Stimulated activated CD4-positive, alpha-beta T cell treated with anti-CD3 and anti-CD28 coated beads, Interleukin-2, amount 100 ng/mL, for 24 hours (primary cell): ENCODE data around the gene KHDRBS2.

Source experiments
- DNase-seq, 2 donors: peaks; one replicate each; pipeline ENCODE4 v3.0.0-alpha.2; 2020

The KHDRBS2 gene

GRCh38 chr6:62174548-62174947, 111.5 kb downstream of the KHDRBS2 start:
- no peak for DNase-seq

GRCh38 chr6:62167736-62168135, 118.3 kb downstream of the KHDRBS2 start:
- no peak for DNase-seq

GRCh38 chr6:62162858-62163257, 123.2 kb downstream of the KHDRBS2 start:
- no peak for DNase-seq

GRCh38 chr6:62152796-62153195, 133.2 kb downstream of the KHDRBS2 start:
- DNase-seq, result no peak

- no peak for DNase-seq
Measured at GRCh38 chr6:62150048-62150663, 135.9 kb downstream of the KHDRBS2 start.

GRCh38 chr6:62146954-62147853, 138.8 kb downstream of the KHDRBS2 start:
- DNase-seq, result no peak

- DNase-seq, result no peak
Measured at GRCh38 chr6:62129127-62129526, 156.9 kb downstream of the KHDRBS2 start.

GRCh38 chr6:62119401-62119800, 166.6 kb downstream of the KHDRBS2 start:
- DNase-seq, result no peak

GRCh38 chr6:62103186-62103859, 182.7 kb downstream of the KHDRBS2 start:
- no peak for DNase-seq

GRCh38 chr6:62102387-62102786, 183.6 kb downstream of the KHDRBS2 start:
- no peak for DNase-seq

GRCh38 chr6:62090442-62091229, 195.4 kb downstream of the KHDRBS2 start:
- DNase-seq, result no peak

- no peak for DNase-seq
Measured at GRCh38 chr6:62089781-62090180, 196.2 kb downstream of the KHDRBS2 start.

- DNase-seq, result no peak
Measured at GRCh38 chr6:62086047-62086446, 200.0 kb downstream of the KHDRBS2 start.

- no peak for DNase-seq
Measured at GRCh38 chr6:62075869-62076268, 210.2 kb downstream of the KHDRBS2 start.

GRCh38 chr6:62059901-62060300, 226.1 kb downstream of the KHDRBS2 start:
- DNase-seq, result no peak

GRCh38 chr6:62057300-62057699, 228.7 kb downstream of the KHDRBS2 start:
- DNase-seq, result no peak

- DNase-seq, result no peak
Measured at GRCh38 chr6:62045502-62045901, 240.5 kb downstream of the KHDRBS2 start.

GRCh38 chr6:62043084-62043483, 242.9 kb downstream of the KHDRBS2 start:
- no peak for DNase-seq

GRCh38 chr6:62042429-62042828, 243.6 kb downstream of the KHDRBS2 start:
- DNase-seq, result no peak

- no peak for DNase-seq
Measured at GRCh38 chr6:62039605-62040004, 246.4 kb downstream of the KHDRBS2 start.

GRCh38 chr6:62037445-62037844, 248.6 kb downstream of the KHDRBS2 start:
- no peak for DNase-seq

- no peak for DNase-seq
Measured at GRCh38 chr6:62035952-62036351, 250.1 kb downstream of the KHDRBS2 start.

GRCh38 chr6:62013719-62014118, 272.3 kb downstream of the KHDRBS2 start:
- DNase-seq, result no peak
